Measurements from ENCODE around the gene TDRD10. TPM values are rescaled to one million over a fixed set of nuclear protein-coding genes. Genes with fewer than 3 reads are reported as not detected.

TDRD10 gene
- total and polyA plus RNA-seq, 2 of the 8 experiments (the other 6 are each of a cell fraction or from before 2014, with no cell fraction given): 0.15 to 0.27 TPM

GRCh38 chr1:154574716-154575115, 72.7 kb downstream of the TDRD10 start (continued):
- TF ChIP-seq HDAC2 (IDR thresholded peaks at IDR 0.05; ENCODE audit: borderline replicate concordance in 1 of 2, low read depth in 2 of 2, low read length in 2 of 2): no peak

Measured in H1 (cell line).